GM21423 (cell line): ENCODE data around the gene MAT1A.
"Not testable (repeated sequence)": the region's sequence is repeated elsewhere in the genome, so short reads cannot be mapped to it uniquely, and the experiment has no call there.

Experiments used
- ATAC-seq: cut with Tn5 transposase; IDR thresholded peaks from one replicate; pipeline ENCODE4 v1.9.1; 2021; ENCODE audit warnings: mild to moderate bottlenecking, moderate library complexity; ENCODE audit not compliant: unreplicated experiment

The MAT1A gene

GRCh38 chr10:80234331-80235235 is 54.9 kb downstream of the MAT1A start:
- ATAC-seq, result peak; percentile 100

- ATAC-seq, result not testable (repeated sequence)
Observed at GRCh38 chr10:80233871-80234270, 55.6 kb downstream of the MAT1A start.

- ATAC-seq, result not testable (repeated sequence)
Observed at GRCh38 chr10:80226723-80227122, 62.7 kb downstream of the MAT1A start.

- ATAC-seq, result not testable (repeated sequence)
Observed at GRCh38 chr10:80223031-80223419, 66.4 kb downstream of the MAT1A start.
